NCI-H2171 (cell line): ENCODE results near the gene ORAI3.

Source experiments
- DNase-seq: peaks from one replicate; lab custom pipeline; 2025; lab: John Stamatoyannopoulos, UW

Gene ORAI3

GRCh38 chr16:30992276-30992780, 43.5 kb downstream of the ORAI3 start:
- DNase-seq, result no peak

- DNase-seq, result no peak
These were observed 44.3 kb downstream of the ORAI3 start for GRCh38 chr16:30992931-30993816.

- DNase-seq, result no peak
These were observed 47.1 kb downstream of the ORAI3 start for GRCh38 chr16:30995927-30996323.

- no peak for DNase-seq
These were observed 47.6 kb downstream of the ORAI3 start for GRCh38 chr16:30996324-30996984.

GRCh38 chr16:30996985-30997724, 48.3 kb downstream of the ORAI3 start:
- peak; percentile 44 for DNase-seq

GRCh38 chr16:30997725-30998711, 49.1 kb downstream of the ORAI3 start:
- peak; percentile 15 for DNase-seq

- no peak for DNase-seq
These were observed 50.2 kb downstream of the ORAI3 start for GRCh38 chr16:30998852-30999761.

GRCh38 chr16:31000671-31001382, 52.0 kb downstream of the ORAI3 start:
- DNase-seq, result no peak

- no peak for DNase-seq
These were observed 52.8 kb downstream of the ORAI3 start for GRCh38 chr16:31001507-31002249.

- DNase-seq, result no peak
These were observed 53.4 kb downstream of the ORAI3 start for GRCh38 chr16:31002250-31002700.

- DNase-seq, result no peak
These were observed 54.0 kb downstream of the ORAI3 start for GRCh38 chr16:31002862-31003341.

GRCh38 chr16:31003744-31004143, 54.9 kb downstream of the ORAI3 start:
- DNase-seq, result no peak
